Right cardiac atrium (tissue), 5 donors: ENCODE measurements around the gene IL1R2. TPM values are rescaled to one million over a fixed set of nuclear protein-coding genes. Genes with fewer than 3 reads are reported as not detected.

Experiments
- ATAC-seq, 2 donors: fragments of 200-7000 bp; cut with Tn5 transposase; one replicate each; pipeline versions ENCODE4 v1.8.0 to v1.9.1; 2020; ENCODE audit warnings: moderate library complexity in 2 of 2, mild to moderate bottlenecking in 1 of 2
- DNase-seq, 3 donors: peaks; one replicate each; pipeline ENCODE4 v3.0.0-alpha.2; 2020
- H3K27ac ChIP-seq: one replicate; pipeline ENCODE4 v1.5.1; 2013; ENCODE audit warnings: mild to moderate bottlenecking, low read length, control low read depth, moderate library complexity
- H3K27me3 ChIP-seq: one replicate; pipeline ENCODE4 v1.6.1; 2013; ENCODE audit not compliant: control insufficient read depth, insufficient read depth
- H3K4me1 ChIP-seq: one replicate; pipeline ENCODE4 v1.6.1; 2013; ENCODE audit warnings: low read length; ENCODE audit not compliant: control insufficient read depth, insufficient read depth
- H3K4me3 ChIP-seq: one replicate; pipeline ENCODE4 v1.5.1; 2013; ENCODE audit warnings: low read length, control low read depth
- H3K9me3 ChIP-seq: one replicate; pipeline ENCODE4 v1.6.1; 2013; ENCODE audit warnings: low read length; ENCODE audit not compliant: control insufficient read depth
- WGBS: extraction: QIAGEN DNeasy Blood & Tissue Kit; methylation state at CpG from one replicate; pipeline ENCODE4 v1.1.7; 2013; 5-methylcytosine and 5-hydroxymethylcytosine counted together
- intact Hi-C, 4 donors: fragments of 100-400 bp; cut with DNase I; formaldehyde crosslinking; loops; one replicate each; pipeline versions ENCODE4 v1.11.0 to v1.14.0; 2022 to 2023
- polyA plus RNA-seq: library from polyadenylated mRNA; stranded (reverse); fragments of 200-250 nt; gene quantifications from one replicate; pipeline ENCODE4 v1.2.3, GENCODE V29; 2013
- total RNA-seq, 4 donors: library from RNA; stranded (reverse); fragmentation: NEBNext Ultra II Directional; extraction: Animal tissue kit (Norgen Biotek cat#: 25700); gene quantifications; one replicate each; pipeline ENCODE4 v1.2.1, GENCODE V29; 2021
- donor health status: healthy with polysubstance abuse.
- donor health status: DM: no; HTN: yes; CAD: no.
- donor health status: DM: no; HTN: no; CAD: no.
- donor health status: DM: no; HTN: yes; CAD: no; lungs with severe emphysema.
- donor health status: DM: yes; HTN: yes; CAD: no.

IL1R2 gene
- total and polyA plus RNA-seq, 5 donors, result 1.9 to 4.3 (median 3.5) TPM; not detected in 1

- 76% methylated on average over 15 of the region's 15 CpGs for WGBS
- intact Hi-C loops, result no loop called here
- Histone ChIP-seq H3K9me3 (no peaks in the 10 kb centered on the region), H3K4me3 (no peak overlapping the region), H3K27ac (no peak overlapping the region), H3K4me1 (peaks cover 9% of the 10 kb centered on the region), H3K27me3 (no peaks in the 10 kb centered on the region)
- peak in 1 of 3 donors; percentile 20 for DNase-seq
- ATAC-seq, result no peak
These were observed 39.2 kb downstream of the IL1R2 start for GRCh38 chr2:102030855-102031527.

GRCh38 chr2:102032368-102033030 is 40.7 kb downstream of the IL1R2 start:
- Histone ChIP-seq H3K4me1 (peaks cover 13% of the 10 kb centered on the region), H3K27ac (peak overlapping the region; percentile 85), H3K4me3 (no peak overlapping the region), H3K27me3 (no peaks in the 10 kb centered on the region), H3K9me3 (no peaks in the 10 kb centered on the region)
- ATAC-seq (no peak), DNase-seq (no peak)
- WGBS, result 63% methylated on average over 2 of the region's 2 CpGs
- intact Hi-C loops, result no loop called here

- Histone ChIP-seq H3K4me1 (peaks cover 8% of the 10 kb centered on the region), H3K9me3 (no peaks in the 10 kb centered on the region), H3K27me3 (no peaks in the 10 kb centered on the region), H3K27ac (peak overlapping the region; percentile 85), H3K4me3 (no peak overlapping the region)
- 47% methylated on average over 10 of the region's 10 CpGs for WGBS
- ATAC-seq (peak; percentile 72 to 74), DNase-seq (peak; percentile 65 to 82 (median 74))
- intact Hi-C loops, result no loop called here
These were observed 41.4 kb downstream of the IL1R2 start for GRCh38 chr2:102033031-102033749.

GRCh38 chr2:102033750-102034682 is 42.3 kb downstream of the IL1R2 start:
- DNase-seq (no peak), ATAC-seq (no peak)
- Histone ChIP-seq H3K27ac (peak overlapping the region; percentile 26), H3K4me3 (no peak overlapping the region), H3K9me3 (no peaks in the 10 kb centered on the region), H3K27me3 (no peaks in the 10 kb centered on the region), H3K4me1 (peaks cover 8% of the 10 kb centered on the region)
- 71% methylated on average over 9 of the region's 9 CpGs for WGBS
- intact Hi-C loops, result no loop called here

GRCh38 chr2:102034683-102035548 is 43.2 kb downstream of the IL1R2 start:
- Histone ChIP-seq H3K27me3 (no peaks in the 10 kb centered on the region), H3K4me3 (no peak overlapping the region), H3K9me3 (no peaks in the 10 kb centered on the region), H3K27ac (no peak overlapping the region), H3K4me1 (peaks cover 8% of the 10 kb centered on the region)
- WGBS, result 76% methylated on average over 14 of the region's 14 CpGs
- DNase-seq (peak; percentile 45 to 66 (median 56)), ATAC-seq (peak in 1 of 2 donors; percentile 12)
- intact Hi-C loops, result no loop called here

GRCh38 chr2:102037681-102038080 is 45.9 kb downstream of the IL1R2 start:
- peaks cover 11% of the 10 kb centered on the region for H3K4me1 ChIP-seq
- 27% methylated on average over 8 of the region's 8 CpGs for WGBS

GRCh38 chr2:102040229-102040628 is 48.5 kb downstream of the IL1R2 start:
- H3K4me3 ChIP-seq, result no peak overlapping the region
- 78% methylated on average over 3 of the region's 3 CpGs for WGBS
- DNase-seq (no peak), ATAC-seq (no peak)
- H3K27me3 ChIP-seq, result no peaks in the 10 kb centered on the region
- intact Hi-C loops, result no loop called here
- H3K9me3 ChIP-seq, result no peaks in the 10 kb centered on the region
- peaks cover 8% of the 10 kb centered on the region for H3K4me1 ChIP-seq
- H3K27ac ChIP-seq, result no peak overlapping the region

More at GRCh38 chr2:102037681-102038080, 45.9 kb downstream of the IL1R2 start:
- ATAC-seq (peak; percentile 71 to 80), DNase-seq (peak in 1 of 3 donors; percentile 21)
- Histone ChIP-seq H3K27me3 (no peaks in the 10 kb centered on the region), H3K27ac (peak overlapping the region; percentile 65), H3K9me3 (no peaks in the 10 kb centered on the region), H3K4me3 (no peak overlapping the region)
- intact Hi-C loops, result no loop called here

GRCh38 chr2:102041351-102041750 is 49.6 kb downstream of the IL1R2 start:
- no peak for DNase-seq
- H3K4me1 ChIP-seq, result peaks cover 8% of the 10 kb centered on the region
- 22% methylated on average over 2 of the region's 2 CpGs for whole genome bisulfite sequencing
- no peaks in the 10 kb centered on the region for H3K9me3 ChIP-seq
- intact Hi-C loops, result no loop called here
- H3K27ac ChIP-seq, result no peak overlapping the region
- peak; percentile 25 to 38 for ATAC-seq
- no peaks in the 10 kb centered on the region for H3K27me3 ChIP-seq
- H3K4me3 ChIP-seq, result no peak overlapping the region

- H3K27ac ChIP-seq, result no peak overlapping the region
- H3K9me3 ChIP-seq, result no peaks in the 10 kb centered on the region
- H3K27me3 ChIP-seq, result no peaks in the 10 kb centered on the region
- no peak overlapping the region for H3K4me3 ChIP-seq
- intact Hi-C loops, result no loop called here
- WGBS, result 94% methylated on average over 4 of the region's 4 CpGs
- no peak for ATAC-seq
- peaks cover 3% of the 10 kb centered on the region for H3K4me1 ChIP-seq
- DNase-seq, result no peak
These were observed 50.7 kb downstream of the IL1R2 start for GRCh38 chr2:102042196-102043081.
